Raji (cell line): ENCODE results near the gene COL23A1.

Experiments used
- POLR2A ChIP-seq: IDR thresholded peaks from 2 replicates; pipeline ENCODE4 v1.6.1; 2011; ENCODE audit warnings: low read depth, low read length, control low read depth; ENCODE audit not compliant: insufficient read depth

COL23A1 gene

DNA sequence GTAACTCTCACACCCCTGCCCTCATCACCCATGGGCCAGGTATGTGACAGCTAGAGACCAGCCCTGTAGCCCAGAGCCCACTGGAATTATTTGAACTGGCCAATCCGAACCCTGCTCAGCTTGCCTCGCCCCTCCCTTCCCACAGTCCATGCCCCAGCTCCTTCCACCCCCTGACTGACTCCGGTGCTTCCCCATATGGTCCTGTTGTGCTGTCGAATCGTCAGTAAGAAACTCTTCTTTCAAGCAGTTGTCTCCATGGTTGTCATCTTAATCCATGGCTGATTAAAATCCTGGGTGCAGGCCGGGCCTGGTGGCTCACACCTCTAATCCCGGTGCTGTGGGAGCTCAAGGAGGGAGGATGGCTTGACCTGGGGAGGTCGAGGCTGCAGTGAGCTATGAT lies 118.5 kb downstream of the COL23A1 start:
- TF ChIP-seq POLR2A, result no peak

DNA sequence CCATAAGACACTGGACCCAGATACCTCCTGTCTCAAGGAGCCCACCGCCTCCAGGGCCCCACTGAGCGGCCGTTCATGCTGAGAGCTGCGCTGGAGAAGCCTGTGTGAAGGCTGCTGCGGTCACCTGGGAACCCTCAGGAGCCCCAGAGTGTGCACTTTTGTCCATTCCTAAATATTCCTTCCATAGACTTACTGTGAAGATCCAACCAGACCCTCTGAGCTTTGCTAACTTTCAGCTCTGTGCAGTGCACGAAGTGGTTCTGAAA lies 119.5 kb downstream of the COL23A1 start:
- TF ChIP-seq POLR2A, result no peak

DNA sequence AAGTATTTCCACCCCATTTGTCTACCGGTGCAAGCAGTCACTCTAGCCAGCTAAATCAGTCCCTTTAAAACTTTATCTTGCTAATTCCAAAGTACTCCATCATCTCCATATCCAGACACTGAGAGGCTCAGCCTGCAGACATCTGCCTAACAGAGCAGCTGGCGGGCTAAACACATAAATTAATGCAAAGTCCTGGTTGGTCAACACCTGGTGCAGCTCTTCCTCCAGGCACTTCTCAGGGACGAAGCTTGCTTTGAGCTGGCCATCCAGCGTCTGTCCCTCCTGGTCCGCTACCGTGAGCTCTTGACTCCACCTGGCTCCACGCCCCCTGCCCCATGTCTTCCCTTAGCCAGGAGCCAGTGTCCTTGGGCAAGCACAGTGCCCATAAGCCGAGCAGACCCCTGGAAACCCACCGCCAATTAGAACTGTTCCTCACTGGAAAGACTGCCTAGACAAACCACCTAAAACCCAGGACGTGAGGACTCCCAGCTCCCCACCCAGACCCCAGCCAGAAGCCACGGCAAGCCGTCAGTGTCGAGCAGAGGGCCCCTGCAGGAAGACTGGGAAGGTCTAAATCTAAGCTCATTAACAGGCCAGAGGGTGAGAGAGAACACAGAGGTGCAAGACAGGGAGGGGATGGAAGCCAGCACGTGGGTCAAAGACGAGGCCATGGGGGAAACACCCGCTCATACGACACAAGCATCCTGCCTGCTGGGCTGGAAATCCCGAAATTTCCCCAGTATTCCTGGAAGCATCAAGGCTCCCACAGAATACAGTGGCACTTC lies 120.0 kb downstream of the COL23A1 start:
- no peak for TF ChIP-seq POLR2A

DNA sequence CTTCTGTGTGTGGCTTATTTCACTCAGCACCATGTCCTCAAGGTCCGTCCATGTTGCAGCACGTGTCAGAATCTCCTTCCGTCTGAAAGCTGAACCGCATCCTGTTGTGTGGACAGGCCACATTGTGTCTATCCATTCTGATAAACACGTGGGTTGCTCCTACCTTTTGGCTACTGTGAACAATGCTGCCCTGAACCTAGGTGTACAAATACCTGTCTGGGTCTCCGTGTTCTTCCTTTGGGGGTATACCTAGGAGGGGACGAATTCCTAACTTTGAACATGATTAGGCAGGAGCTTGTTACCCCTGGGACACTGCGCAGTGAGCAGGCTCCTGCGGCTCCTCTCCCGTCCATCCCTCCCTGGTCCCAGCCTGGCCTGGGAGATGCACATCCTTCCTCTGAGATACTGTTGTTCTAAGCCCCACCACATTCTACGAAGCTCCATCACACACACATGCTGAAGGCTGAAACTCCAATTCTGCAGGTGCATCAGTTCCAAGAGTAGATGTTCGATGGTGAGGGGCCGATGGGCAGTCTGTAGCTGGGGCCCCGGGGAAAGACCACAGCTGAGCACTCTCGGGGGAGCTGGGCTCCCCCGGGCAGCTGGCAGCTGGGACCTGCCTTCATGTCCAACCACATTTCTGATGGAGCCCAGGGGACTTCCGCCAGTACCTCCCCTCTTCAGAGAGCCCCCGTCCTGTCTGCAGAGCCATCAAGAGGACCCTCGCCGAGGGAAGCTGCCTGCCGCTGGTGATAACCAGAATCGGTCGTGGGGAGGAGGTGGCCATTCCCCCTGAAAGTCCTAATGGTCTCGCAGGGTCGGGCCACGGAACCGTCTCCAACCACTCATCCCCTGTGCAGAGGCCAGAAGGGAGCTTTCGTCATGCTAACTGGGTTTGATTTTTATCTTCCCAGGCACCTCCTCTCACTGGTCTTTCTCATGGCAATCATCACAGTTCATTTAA lies 120.9 kb downstream of the COL23A1 start:
- TF ChIP-seq POLR2A, result no peak

GRCh38 chr5:178468196-178468685 lies 122.0 kb downstream of the COL23A1 start:
- no peak for TF ChIP-seq POLR2A

DNA sequence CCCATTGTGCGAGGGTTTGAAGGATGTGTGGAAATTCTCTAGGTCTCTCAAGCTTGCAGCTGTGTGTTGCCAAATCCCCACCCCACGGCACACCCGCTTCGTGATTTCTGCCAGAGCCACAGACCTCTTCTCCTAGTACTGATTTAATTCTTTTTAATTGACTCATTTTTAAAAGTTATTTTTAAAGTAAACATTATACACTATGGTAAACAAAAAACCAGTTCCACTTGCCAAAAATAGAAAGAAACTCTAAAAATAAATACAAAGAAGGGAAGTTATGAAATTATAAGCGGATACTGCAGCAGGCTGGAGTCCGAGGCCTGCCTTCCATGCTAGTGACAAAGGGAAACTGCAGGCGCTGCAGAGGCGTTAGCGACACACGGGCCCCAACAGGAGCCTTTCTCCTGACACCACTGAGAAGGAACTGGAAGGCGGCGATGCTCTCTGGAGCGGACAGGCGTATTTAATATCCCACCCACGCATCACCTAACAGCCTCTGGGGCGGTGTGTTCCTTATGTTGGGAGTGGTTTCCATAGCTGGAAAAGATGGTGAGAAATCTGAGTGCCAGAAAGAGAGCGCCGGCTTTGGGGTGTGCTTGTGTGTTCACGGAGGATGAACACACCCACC lies 122.5 kb downstream of the COL23A1 start:
- no peak for TF ChIP-seq POLR2A

DNA sequence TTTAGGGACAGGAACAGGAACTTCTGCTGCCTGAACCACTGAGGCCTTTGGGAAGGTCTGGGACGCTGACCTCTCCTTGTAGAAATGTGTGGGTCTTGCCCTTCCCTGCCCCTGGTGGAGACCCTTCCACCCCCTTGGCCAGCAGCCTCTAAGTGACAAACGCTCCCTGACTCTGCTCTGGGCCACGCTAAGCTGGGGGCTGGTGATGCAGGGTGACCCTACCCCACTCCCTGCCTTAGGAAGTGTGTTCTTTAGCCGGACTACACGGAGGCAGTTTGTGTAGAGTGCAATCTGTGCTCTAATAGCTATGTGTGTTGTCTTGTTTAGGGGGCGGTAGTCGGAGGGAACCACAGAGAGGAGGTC lies 123.0 kb downstream of the COL23A1 start:
- no peak for TF ChIP-seq POLR2A

DNA sequence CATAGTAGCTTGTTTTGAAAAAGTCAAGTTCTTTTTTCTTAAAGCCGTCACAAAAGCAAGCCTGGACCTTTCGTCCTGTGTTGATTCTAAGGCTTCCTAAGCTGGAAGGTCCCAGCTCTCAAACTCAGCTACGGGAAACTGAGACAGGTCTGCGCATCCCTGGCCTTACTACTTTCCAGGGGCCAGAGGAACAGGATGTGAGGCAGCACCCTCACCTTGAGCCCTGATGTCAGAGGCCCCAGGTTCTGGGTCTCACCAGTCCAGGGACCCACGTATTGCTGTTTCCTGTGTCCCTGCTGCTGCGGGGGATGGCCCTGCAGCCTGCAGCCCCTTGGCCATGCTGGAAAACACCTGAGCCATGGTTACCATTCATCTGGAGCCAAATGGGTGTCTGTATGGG lies 123.9 kb downstream of the COL23A1 start:
- no peak for TF ChIP-seq POLR2A

- no peak for TF ChIP-seq POLR2A
These were observed 124.3 kb downstream of the COL23A1 start for GRCh38 chr5:178465861-178466288.

- no peak for TF ChIP-seq POLR2A
These were observed 124.8 kb downstream of the COL23A1 start for GRCh38 chr5:178465228-178465860.

- TF ChIP-seq POLR2A, result no peak
These were observed 125.7 kb downstream of the COL23A1 start for GRCh38 chr5:178464431-178465048.

GRCh38 chr5:178463321-178464155 lies 126.7 kb downstream of the COL23A1 start:
- no peak for TF ChIP-seq POLR2A

GRCh38 chr5:178462816-178463215 lies 127.4 kb downstream of the COL23A1 start:
- TF ChIP-seq POLR2A, result no peak

- no peak for TF ChIP-seq POLR2A
These were observed 128.1 kb downstream of the COL23A1 start for GRCh38 chr5:178462076-178462475.
